Brain microvascular endothelial cell (primary cell): ENCODE data around the gene OTUB2.

ENCODE experiments used
- DNase-seq: peaks from one replicate; pipeline ENCODE4 v3.0.0-alpha.2; 2020
- H3K27ac ChIP-seq: fragments of 250-450 bp; sonication (Bioruptor Pico); 2 replicates; pipeline ENCODE4 v1.5.1; 2020; ENCODE audit warnings: mild to moderate bottlenecking, moderate library complexity
- H3K27me3 ChIP-seq: fragments of 250-450 bp; sonication (Bioruptor Pico); replicated peaks from 2 replicates; pipeline ENCODE4 v1.5.1; 2020; ENCODE audit warnings: mild to moderate bottlenecking
- H3K36me3 ChIP-seq: fragments of 250-450 bp; sonication (Bioruptor Pico); replicated peaks from 2 replicates; pipeline ENCODE4 v1.5.1; 2020; ENCODE audit warnings: mild to moderate bottlenecking
- H3K4me3 ChIP-seq: 2 replicates; pipeline ENCODE4 v1.5.1; 2011; ENCODE audit warnings: low read depth, mild to moderate bottlenecking, control low read depth, low read length, moderate library complexity
- in situ Hi-C: cut with HindIII; loops from 2 replicates; pipeline ENCODE4 v1.10.0; 2017; ENCODE audit warnings: low sequenced_read_pairs, low pct_ligation_motif_present
- TF ChIP-seq, protein P1 (sequence below): IDR thresholded peaks from 2 replicates; pipeline ENCODE4 v1.5.1; 2011; ENCODE audit warnings: low read depth, mild to moderate bottlenecking, moderate library complexity, low read length, control low read depth, inconsistent platforms; ENCODE audit errors: missing control alignments

Gene OTUB2

GRCh38 chr14:93991649-93992048, 34.5 kb upstream of the OTUB2 start:
- Histone ChIP-seq H3K27me3 (peaks cover 7% of the 10 kb centered on the region), H3K27ac (no peak overlapping the region), H3K4me3 (no peak overlapping the region), H3K36me3 (no peaks in the 10 kb centered on the region)
- in situ Hi-C loops = no loop called here
- no peak for DNase-seq
- TF ChIP-seq, protein P1, sequence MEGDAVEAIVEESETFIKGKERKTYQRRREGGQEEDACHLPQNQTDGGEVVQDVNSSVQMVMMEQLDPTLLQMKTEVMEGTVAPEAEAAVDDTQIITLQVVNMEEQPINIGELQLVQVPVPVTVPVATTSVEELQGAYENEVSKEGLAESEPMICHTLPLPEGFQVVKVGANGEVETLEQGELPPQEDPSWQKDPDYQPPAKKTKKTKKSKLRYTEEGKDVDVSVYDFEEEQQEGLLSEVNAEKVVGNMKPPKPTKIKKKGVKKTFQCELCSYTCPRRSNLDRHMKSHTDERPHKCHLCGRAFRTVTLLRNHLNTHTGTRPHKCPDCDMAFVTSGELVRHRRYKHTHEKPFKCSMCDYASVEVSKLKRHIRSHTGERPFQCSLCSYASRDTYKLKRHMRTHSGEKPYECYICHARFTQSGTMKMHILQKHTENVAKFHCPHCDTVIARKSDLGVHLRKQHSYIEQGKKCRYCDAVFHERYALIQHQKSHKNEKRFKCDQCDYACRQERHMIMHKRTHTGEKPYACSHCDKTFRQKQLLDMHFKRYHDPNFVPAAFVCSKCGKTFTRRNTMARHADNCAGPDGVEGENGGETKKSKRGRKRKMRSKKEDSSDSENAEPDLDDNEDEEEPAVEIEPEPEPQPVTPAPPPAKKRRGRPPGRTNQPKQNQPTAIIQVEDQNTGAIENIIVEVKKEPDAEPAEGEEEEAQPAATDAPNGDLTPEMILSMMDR = no peak

DNA sequence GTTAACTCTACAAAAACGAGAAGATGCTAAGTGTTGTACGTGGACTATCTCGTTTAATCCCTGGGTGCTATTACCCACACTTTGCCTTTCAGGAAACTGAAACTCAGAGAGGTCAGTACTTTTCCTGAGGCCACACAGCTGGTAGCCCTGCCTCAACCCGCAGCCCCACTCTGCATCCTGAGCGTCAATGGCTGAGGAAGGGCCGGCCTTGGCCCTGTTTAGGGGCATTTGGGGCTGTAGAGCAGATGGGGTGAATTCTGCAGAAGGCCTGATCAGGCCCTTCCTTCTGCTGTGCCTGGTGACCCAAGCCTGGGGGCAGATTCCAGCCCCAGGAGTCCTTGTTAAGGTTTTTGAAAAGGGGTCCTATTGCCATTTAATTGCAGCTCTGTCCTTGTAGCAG, 32.8 kb upstream of the OTUB2 start:
- Histone ChIP-seq H3K36me3 (no peaks in the 10 kb centered on the region), H3K27ac (no peak overlapping the region), H3K4me3 (no peak overlapping the region), H3K27me3 (peaks cover 9% of the 10 kb centered on the region)
- no peak for DNase-seq
- TF ChIP-seq, protein P1 = no peak
- in situ Hi-C loops = no loop called here

- H3K36me3 ChIP-seq = no peaks in the 10 kb centered on the region
- TF ChIP-seq, protein P1 = no peak
- H3K4me3 ChIP-seq = no peak overlapping the region
- H3K27me3 ChIP-seq = peaks cover 6% of the 10 kb centered on the region
- no peak overlapping the region for H3K27ac ChIP-seq
- DNase-seq = peak; percentile 19
- in situ Hi-C loops = no loop called here
Measured at GRCh38 chr14:93994919-93995682, 31.0 kb upstream of the OTUB2 start.

- TF ChIP-seq, protein P1 = no peak
- Histone ChIP-seq H3K4me3 (no peak overlapping the region), H3K36me3 (no peaks in the 10 kb centered on the region), H3K27ac (no peak overlapping the region), H3K27me3 (peaks cover 6% of the 10 kb centered on the region)
- in situ Hi-C loops = no loop called here
- no peak for DNase-seq
Measured at GRCh38 chr14:93996130-93996695, 29.9 kb upstream of the OTUB2 start.

- Histone ChIP-seq H3K4me3 (no peak within 1 kb of the TSS), H3K27ac (no peak within 1 kb of the TSS), H3K27me3 (peaks cover 9% of the 10 kb centered on the region), H3K36me3 (no peaks in the 10 kb centered on the region)
- in situ Hi-C loops = no loop called here
- no peak for DNase-seq
- TF ChIP-seq, protein P1 = no peak
Measured at GRCh38 chr14:93997082-93997481, 29.1 kb upstream of the OTUB2 start, which contains the start of gene CCDC197. Gene CCDC197 (plus strand): TSS chr14:93997301. CDS start chr14:93998132, 831 bp downstream.
